ENCODE results near the gene KPNA6. TPM values are rescaled to one million over a fixed set of nuclear protein-coding genes. Genes with fewer than 3 reads are reported as not detected.

The KPNA6 gene
- total and polyA plus RNA-seq, 10 of the 15 experiments (the other 5 are each of a cell fraction or from before 2014, with no cell fraction given), result 11.1 to 55.6 (median 25.9) TPM

- H3K4me1 ChIP-seq (ENCODE audit: control insufficient read depth, insufficient read depth, low read length), result peaks cover 14% of the 10 kb centered on the region
- SMC1A ChIA-PET (ENCODE audit: uncharacterized antibody, unreplicated experiment), result no interaction called here
- BruUV-seq (replicated peaks), result no TSS peak
- POLR2A ChIA-PET, result no interaction called here
- no peak overlapping the region for H3K4me2 ChIP-seq (ENCODE audit: control insufficient read depth, insufficient read depth)
- no peak for DNase-seq (ENCODE audit: low read depth, low spot score)
- no peak overlapping the region for H2AFZ ChIP-seq (ENCODE audit: control insufficient read depth, low read depth, low read length)
- H3K36me3 ChIP-seq (ENCODE audit: control insufficient read depth in 2 of 2, insufficient read depth in 2 of 2, low read length in 1 of 2), result no peaks in the 10 kb centered on the region; a peak in 1 of 4 replicates
- in situ Hi-C loops (cut with MboI), result no loop called here
- CTCF ChIA-PET, result no interaction called here
- H3K9ac ChIP-seq (ENCODE audit: control insufficient read depth, insufficient read depth, low read length), result no peak overlapping the region
- whole genome bisulfite sequencing (ENCODE audit: insufficient coverage, insufficient replicate concordance, low lambda C conversion rate, missing lambda C conversion rate), result 99% methylated on average over 5 of the region's 5 CpGs
- no peak for TF ChIP-seq CBFB (IDR thresholded peaks at IDR 0.05; ENCODE audit: low read depth)
- TF ChIP-seq PRDM15 (CRISPR knock-in tag; IDR thresholded peaks at IDR 0.05), result no peak
- H4K20me1 ChIP-seq (ENCODE audit: control insufficient read depth, insufficient read depth), result no peaks in the 10 kb centered on the region
- no peaks in the 10 kb centered on the region for H3K9me3 ChIP-seq (replicated peaks; ENCODE audit: control insufficient read depth, insufficient read depth, low read length)
- H3K79me2 ChIP-seq (ENCODE audit: control insufficient read depth, insufficient read depth, low read length), result peaks cover 64% of the 10 kb centered on the region
- no peak for FAIRE-seq
- RAD21 ChIA-PET (ENCODE audit: unreplicated experiment), result no interaction called here
- intact Hi-C loops (cut with micrococcal nuclease; ENCODE audit: unreplicated experiment), result no loop called here
- H3K27me3 ChIP-seq (replicated peaks in 1 of 2; ENCODE audit: control insufficient read depth in 2 of 2, insufficient read depth in 2 of 2, low read length in 1 of 2), result no peaks in the 10 kb centered on the region
- H3K4me3 ChIP-seq, result no peak overlapping the region
- H3K27ac ChIP-seq (ENCODE audit: control insufficient read depth, insufficient read depth), result no peak overlapping the region
- ATAC-seq, result no peak
Measured at GRCh38 chr1:32115496-32115895, 7.6 kb downstream of the KPNA6 start.

- in situ Hi-C loops (cut with MboI) (no loop called here), intact Hi-C loops (cut with micrococcal nuclease; ENCODE audit: unreplicated experiment) (no loop called here)
- Histone ChIP-seq H3K36me3 (ENCODE audit: control insufficient read depth in 2 of 2, insufficient read depth in 2 of 2, low read length in 1 of 2) (no peaks in the 10 kb centered on the region; a peak in 1 of 4 replicates), H3K27ac (ENCODE audit: control insufficient read depth, insufficient read depth) (no peak overlapping the region), H3K9ac (ENCODE audit: control insufficient read depth, insufficient read depth, low read length) (no peak overlapping the region), H3K4me2 (ENCODE audit: control insufficient read depth, insufficient read depth) (no peak overlapping the region), H3K79me2 (ENCODE audit: control insufficient read depth, insufficient read depth, low read length) (peaks cover 62% of the 10 kb centered on the region), H3K27me3 (replicated peaks in 1 of 2; ENCODE audit: control insufficient read depth in 2 of 2, insufficient read depth in 2 of 2, low read length in 1 of 2) (no peaks in the 10 kb centered on the region), H4K20me1 (ENCODE audit: control insufficient read depth, insufficient read depth) (no peaks in the 10 kb centered on the region), H2AFZ (ENCODE audit: control insufficient read depth, low read depth, low read length) (no peak overlapping the region), H3K9me3 (replicated peaks; ENCODE audit: control insufficient read depth, insufficient read depth, low read length) (no peaks in the 10 kb centered on the region), H3K4me1 (ENCODE audit: control insufficient read depth, insufficient read depth, low read length) (peaks cover 7% of the 10 kb centered on the region), H3K4me3 (no peak overlapping the region)
- SMC1A ChIA-PET (ENCODE audit: uncharacterized antibody, unreplicated experiment), result interaction anchor here (1.0 to 2.1 kb wide), 2 partner anchors 8 to 11 kb away, joined by 4 to 5 read pairs; no protein-coding TSS in a partner anchor
- BruUV-seq (replicated peaks), result no TSS peak
- WGBS (ENCODE audit: insufficient coverage, insufficient replicate concordance, low lambda C conversion rate, missing lambda C conversion rate), result 100% methylated on average over 4 of the region's 4 CpGs
- FAIRE-seq (no peak), ATAC-seq (no peak), DNase-seq (ENCODE audit: low read depth, low spot score) (no peak)
- CTCF ChIA-PET, result interaction anchor here (0.6 to 0.7 kb wide), 2 partner anchors 11 to 22 kb away, joined by 4 to 5 read pairs; no protein-coding TSS in a partner anchor
- POLR2A ChIA-PET, result interaction anchor here (1.0 kb wide), 1 partner anchor 9 kb away, joined by 5 read pairs; the partner anchor contains the start of gene KPNA6
- RAD21 ChIA-PET (ENCODE audit: unreplicated experiment), result no interaction called here
- TF ChIP-seq SREBF1 (IDR thresholded peaks at IDR 0.05; ENCODE audit: low read length) (no peak), DPF2 (IDR thresholded peaks at IDR 0.05) (no peak), JUNB (IDR thresholded peaks at IDR 0.05) (no peak), SMC3 (IDR thresholded peaks at IDR 0.05; ENCODE audit: borderline replicate concordance, low read length) (no peak), ETV6 (conservative IDR thresholded peaks at IDR 0.05 in 1 of 2, IDR thresholded peaks at IDR 0.05 in 1 of 2; ENCODE audit: borderline replicate concordance in 1 of 2, low read depth in 1 of 2) (no peak), ASH2L (IDR thresholded peaks at IDR 0.05; ENCODE audit: borderline replicate concordance, low read depth) (no peak), SKIL (IDR thresholded peaks at IDR 0.05; ENCODE audit: low read depth, poor library complexity, severe bottlenecking) (no peak), ATF7 (IDR thresholded peaks at IDR 0.05; ENCODE audit: low read depth) (no peak), SPI1 (IDR thresholded peaks at IDR 0.05; ENCODE audit: borderline replicate concordance, insufficient read depth, low read depth, low read length) (no peak), POLR2AphosphoS2 (IDR thresholded peaks at IDR 0.05; ENCODE audit: low read depth, low read length) (no peak), NBN (IDR thresholded peaks at IDR 0.05) (no peak)
Measured at GRCh38 chr1:32116531-32116930, 8.7 kb downstream of the KPNA6 start.
